HG03469 (cell line): Measurements from ENCODE around the gene OAS2.
"Not testable (repeated sequence)": the region's sequence is repeated elsewhere in the genome, so short reads cannot be mapped to it uniquely, and the experiment has no call there.

Experiments
- ATAC-seq: cut with Tn5 transposase; IDR thresholded peaks from one replicate; pipeline ENCODE4 v1.9.1; 2021; ENCODE audit warnings: mild to moderate bottlenecking, moderate library complexity, moderate number of reproducible peaks; ENCODE audit not compliant: unreplicated experiment

OAS2 gene

GRCh38 chr12:112948806-112949205 is 29.5 kb upstream of the OAS2 start:
- no peak for ATAC-seq

GRCh38 chr12:112950701-112951100 is 27.6 kb upstream of the OAS2 start:
- no peak for ATAC-seq

DNA sequence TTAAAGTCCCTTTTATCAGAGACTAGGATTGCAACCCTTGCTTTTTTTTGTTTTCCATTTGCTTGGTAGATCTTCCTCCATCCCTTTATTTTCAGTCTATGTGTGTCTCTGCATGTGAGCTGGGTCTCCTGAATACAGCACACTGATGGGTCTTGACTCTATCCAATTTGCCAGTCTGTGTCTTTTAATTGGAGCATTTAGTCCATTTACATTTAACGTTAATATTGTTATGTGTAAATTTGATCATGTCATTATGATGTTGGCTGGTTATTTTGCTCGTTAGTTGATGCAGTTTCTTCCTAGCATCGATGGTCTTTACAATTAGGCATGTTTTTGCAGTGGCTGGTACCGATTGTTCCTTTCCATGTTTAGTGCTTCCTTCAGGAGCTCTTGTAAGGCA is 21.2 kb upstream of the OAS2 start:
- ATAC-seq, result not testable (repeated sequence)

DNA sequence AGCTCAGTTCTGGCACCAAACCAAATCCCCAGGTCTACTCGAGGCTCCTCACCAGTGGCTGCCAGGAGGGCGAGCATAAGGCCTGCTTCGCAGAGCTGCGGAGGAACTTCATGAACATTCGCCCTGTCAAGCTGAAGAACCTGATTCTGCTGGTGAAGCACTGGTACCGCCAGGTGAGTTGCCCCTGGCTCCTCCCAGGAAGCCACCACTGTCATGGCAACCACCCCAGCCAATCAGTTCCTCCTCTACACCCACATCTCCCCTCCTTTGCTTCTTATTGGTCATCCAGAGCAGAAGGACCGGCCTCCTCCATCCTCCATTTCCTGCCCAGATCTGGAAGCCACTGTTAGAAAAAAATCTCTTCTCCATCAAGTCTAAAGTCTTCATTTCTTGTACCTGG is 17.2 kb upstream of the OAS2 start:
- no peak for ATAC-seq

GRCh38 chr12:112961536-112961935 is 16.8 kb upstream of the OAS2 start:
- ATAC-seq, result no peak

DNA sequence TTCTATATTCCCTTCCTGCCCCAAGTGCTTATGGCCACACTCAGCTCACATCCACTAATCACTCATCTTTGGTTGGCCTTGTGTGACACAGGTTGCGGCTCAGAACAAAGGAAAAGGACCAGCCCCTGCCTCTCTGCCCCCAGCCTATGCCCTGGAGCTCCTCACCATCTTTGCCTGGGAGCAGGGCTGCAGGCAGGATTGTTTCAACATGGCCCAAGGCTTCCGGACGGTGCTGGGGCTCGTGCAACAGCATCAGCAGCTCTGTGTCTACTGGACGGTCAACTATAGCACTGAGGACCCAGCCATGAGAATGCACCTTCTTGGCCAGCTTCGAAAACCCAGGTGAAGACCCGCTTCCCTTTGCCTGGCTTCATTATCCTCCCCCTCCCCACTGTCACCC is 15.8 kb upstream of the OAS2 start:
- ATAC-seq, result no peak

DNA sequence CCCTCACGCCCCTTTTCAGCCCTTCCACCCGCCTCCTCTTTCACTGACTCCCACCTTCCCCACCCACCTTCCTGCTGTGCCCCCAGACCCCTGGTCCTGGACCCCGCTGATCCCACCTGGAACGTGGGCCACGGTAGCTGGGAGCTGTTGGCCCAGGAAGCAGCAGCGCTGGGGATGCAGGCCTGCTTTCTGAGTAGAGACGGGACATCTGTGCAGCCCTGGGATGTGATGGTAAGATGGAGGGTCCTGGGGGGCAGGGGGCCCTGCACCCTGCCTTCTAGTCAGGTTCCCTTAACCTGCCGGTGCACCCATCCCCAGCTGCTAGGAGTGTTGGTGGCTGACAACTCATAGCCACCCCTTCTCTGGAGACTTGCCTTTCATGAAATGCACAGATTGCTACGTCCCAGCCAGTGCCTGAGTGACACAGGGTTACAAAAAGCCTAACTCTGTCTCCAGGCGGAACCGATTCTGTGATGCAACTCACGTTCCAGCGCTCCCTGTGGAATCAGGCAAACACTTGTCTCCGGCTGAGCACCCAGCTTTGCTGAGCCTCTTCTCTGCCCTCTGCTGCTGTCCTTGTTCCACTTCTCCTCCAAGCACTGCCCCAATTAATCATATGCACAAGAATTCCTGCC is 15.0 kb upstream of the OAS2 start:
- ATAC-seq, result no peak

DNA sequence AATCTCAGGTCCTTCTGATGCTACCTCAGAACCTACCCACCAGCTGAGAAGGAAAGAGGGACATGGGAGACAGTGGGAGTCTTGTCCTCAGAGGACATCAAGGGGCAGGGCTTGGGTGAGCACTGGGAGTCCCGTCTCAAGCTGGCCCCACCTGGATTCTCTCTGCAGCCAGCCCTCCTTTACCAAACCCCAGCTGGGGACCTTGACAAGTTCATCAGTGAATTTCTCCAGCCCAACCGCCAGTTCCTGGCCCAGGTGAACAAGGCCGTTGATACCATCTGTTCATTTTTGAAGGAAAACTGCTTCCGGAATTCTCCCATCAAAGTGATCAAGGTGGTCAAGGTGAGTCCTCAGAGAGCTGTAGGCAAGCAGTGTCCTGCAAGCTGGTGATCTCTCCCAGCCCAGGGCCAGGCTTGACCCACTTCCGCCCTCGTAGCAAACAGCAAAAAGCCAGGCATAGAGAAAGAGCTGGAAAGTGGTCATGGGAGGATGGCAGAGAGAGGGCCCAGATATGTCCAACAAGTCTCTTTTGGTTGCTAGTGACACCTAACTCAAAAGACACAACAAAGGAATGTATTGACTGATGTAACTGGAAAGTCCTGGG is 14.2 kb upstream of the OAS2 start:
- no peak for ATAC-seq

GRCh38 chr12:112964915-112965314 is 13.4 kb upstream of the OAS2 start:
- no peak for ATAC-seq

- no peak for ATAC-seq
Observed at GRCh38 chr12:112965643-112966042, 12.7 kb upstream of the OAS2 start.

GRCh38 chr12:112967306-112967705 is 11.0 kb upstream of the OAS2 start:
- no peak for ATAC-seq

DNA sequence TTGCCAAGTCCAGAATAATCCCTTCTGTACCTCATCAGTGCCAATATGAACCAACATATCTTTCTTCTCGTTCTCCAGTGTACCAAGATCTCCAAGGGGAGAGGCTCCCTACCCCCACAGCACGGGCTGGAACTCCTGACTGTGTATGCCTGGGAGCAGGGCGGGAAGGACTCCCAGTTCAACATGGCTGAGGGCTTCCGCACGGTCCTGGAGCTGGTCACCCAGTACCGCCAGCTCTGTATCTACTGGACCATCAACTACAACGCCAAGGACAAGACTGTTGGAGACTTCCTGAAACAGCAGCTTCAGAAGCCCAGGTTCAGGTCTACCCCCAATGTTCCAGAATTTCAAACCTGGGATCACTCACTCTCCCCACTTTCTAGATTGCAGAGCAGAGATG is 10.5 kb upstream of the OAS2 start:
- ATAC-seq, result no peak

GRCh38 chr12:112969547-112970306 is 8.6 kb upstream of the OAS2 start:
- no peak for ATAC-seq

DNA sequence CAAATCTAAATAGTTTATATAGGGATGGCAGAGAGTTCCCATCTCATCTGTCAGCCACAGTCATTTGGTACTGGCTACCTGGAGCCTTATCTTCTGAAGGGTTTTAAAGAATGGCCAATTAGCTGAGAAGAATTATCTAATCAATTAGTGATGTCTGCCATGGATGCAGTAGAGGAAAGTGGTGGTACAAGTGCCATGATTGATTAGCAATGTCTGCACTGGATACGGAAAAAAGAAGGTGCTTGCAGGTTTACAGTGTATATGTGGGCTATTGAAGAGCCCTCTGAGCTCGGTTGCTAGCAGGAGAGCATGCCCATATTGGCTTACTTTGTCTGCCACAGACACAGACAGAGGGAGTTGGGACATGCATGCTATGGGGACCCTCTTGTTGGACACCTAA is 7.9 kb upstream of the OAS2 start:
- no peak for ATAC-seq

- ATAC-seq, result no peak
Observed at GRCh38 chr12:112971248-112971647, 7.1 kb upstream of the OAS2 start.

DNA sequence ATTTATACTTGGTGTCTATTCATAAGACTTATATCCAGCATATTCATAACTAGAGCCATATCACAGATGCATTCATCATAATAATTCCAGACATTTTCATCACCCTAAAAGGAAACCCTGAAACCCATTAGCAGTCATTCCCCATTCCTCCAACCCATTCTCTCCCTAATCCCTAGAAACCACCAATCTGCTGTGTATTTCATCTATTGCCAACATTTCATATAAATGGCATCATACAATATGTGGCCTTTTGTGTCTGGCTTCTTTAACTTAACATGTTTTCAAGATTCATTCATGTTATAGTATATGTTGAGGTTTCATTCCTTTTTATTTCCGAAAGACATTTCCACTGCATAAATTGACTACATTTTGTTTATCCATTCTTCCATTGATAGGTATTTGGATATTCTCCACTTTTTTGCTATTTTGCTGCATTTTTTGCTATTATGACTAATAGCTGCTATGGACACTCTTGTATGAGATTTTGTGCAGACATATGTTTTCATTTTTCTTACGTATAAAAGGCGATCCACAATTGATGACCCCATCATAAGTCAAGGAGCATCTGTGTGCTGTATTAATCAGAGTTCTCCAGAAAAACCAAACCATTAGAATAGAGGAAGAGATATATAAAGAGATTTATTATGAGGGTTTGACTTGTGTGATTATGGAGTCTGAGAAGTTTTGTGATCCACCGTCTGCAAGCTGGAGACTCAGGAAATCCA is 5.1 kb upstream of the OAS2 start:
- no peak for ATAC-seq

DNA sequence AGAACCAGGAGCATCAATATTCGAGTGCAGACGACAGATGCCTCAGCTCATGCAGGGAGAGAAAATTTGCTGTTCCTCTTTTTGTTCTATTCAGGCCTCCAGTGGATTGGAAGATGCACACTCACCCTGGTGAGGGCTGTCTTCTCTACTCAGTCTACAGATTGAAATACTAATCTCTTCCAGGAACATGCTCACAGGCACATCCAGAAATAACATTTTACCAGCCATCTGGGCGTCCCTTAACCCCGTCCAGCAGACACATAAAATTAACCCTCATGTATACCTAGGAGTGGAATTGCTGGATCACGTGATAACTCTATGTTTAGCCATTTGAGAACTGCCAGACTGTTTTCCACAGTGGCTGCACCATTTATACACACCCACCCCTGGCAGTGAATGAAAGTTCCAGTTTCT is 4.5 kb upstream of the OAS2 start:
- no peak for ATAC-seq

DNA sequence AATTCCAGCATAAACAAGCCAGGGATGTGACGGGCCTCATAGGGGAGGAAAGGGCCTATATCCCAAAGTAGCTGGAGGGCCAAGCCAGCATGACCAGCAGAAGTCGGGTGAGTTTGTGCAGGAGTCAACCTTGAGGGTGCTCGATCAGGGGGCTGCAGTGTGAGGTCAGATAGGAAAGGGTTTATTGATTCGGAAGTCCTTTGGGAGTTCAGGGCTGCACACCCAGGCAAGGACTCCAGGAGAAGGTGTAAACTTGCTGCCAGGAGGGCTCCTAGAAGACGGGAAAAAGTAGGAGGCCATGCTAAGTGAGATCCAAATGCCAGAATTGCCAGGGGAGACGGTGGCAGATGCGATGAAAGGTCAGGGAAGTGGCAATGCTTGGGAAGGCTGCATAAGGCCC is 3.4 kb upstream of the OAS2 start:
- no peak for ATAC-seq

DNA sequence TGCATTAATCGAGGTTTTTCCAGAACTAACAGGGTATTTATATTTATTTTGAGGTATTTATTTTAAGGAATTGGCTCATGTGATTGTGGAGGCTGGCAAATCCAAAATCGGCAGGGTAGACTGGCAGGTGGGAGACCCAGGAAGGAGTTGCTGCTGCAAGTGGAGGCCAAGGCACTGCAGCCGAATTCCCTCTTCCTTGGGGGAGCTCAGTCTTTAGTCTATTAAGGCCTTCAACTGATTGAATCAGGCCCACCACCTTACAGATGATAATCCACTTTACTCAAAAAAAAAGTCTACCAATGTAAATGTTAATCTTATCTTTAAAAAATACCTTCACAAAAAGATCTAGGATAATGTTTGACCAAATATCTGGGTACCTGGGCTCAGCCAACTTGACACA is 1.2 kb upstream of the OAS2 start:
- no peak for ATAC-seq

DNA sequence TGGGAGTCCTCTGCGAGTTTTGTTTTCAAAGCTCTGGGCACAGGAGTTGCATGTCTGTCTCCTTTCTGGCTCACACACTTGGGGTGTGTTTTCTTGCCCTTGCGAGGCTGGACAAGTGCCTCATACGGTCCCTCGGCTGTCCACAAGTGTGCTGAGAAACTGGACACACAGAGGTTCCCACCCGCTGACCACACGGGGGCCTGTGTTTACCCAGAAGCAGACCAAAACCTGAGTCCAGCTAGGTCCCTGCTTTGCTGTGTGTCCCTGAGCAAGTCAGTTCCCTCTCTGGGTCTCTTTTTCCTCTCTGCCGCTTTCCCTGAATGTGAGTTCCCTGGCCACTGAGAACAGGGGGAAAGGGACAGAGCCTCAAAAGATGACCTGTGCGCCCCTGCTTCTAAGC is 678 bp upstream of the OAS2 start:
- no peak for ATAC-seq

DNA sequence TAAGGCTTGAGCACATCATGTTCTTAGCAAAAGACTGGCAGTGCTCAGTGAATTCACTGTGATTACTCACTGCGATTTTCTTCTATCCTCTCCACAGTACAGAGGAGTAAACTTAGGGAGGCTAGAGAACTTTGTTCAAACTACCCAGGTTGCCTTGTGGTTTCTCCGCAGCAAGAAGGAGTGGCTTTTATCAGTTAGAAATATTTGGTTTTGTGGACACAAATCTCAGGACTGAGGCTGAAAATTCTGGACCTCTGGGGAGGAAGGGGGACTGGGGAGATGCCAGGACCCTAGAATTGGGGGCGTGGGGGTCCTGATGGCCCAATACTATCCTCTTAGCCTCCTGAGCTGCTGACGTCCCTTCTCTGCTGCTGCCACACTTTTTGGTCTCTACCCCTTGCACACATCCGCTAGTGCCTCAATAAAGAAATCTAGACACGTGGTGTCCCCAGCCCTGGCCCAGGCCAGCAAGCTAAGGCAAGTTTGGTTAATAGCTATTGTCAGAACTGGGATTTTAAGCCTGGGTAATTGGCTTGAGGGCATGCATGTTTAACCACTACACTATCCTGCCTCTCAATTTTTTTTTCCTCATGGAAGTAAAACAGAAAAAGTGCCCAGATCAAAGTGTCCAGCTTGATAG is 842 bp downstream of the OAS2 start:
- peak; percentile 4 for ATAC-seq
